H9 (cell line): ENCODE results near the gene FKBP8. TPM values are rescaled to one million over a fixed set of nuclear protein-coding genes. Genes with fewer than 3 reads are reported as not detected.

ENCODE experiments used
- DNase-seq: peaks from one replicate; pipeline ENCODE4 v3.0.0-alpha.2; 2017
- H2AFZ ChIP-seq: one replicate; pipeline ENCODE4 v1.6.1; 2013; ENCODE audit warnings: mild to moderate bottlenecking, low read length, control low read depth, moderate library complexity
- H2AK5ac ChIP-seq: 2 replicates; pipeline ENCODE4 v1.6.1; 2013; ENCODE audit warnings: low read length, control low read depth, mixed read lengths; ENCODE audit not compliant: insufficient read length
- H2BK120ac ChIP-seq: one replicate; pipeline ENCODE4 v1.6.1; 2013; ENCODE audit warnings: low read depth, mild to moderate bottlenecking, low read length, control low read depth, inconsistent platforms; ENCODE audit not compliant: poor library complexity, severe bottlenecking
- H2BK12ac ChIP-seq: 2 replicates; pipeline ENCODE4 v1.6.1; 2013; ENCODE audit warnings: low read length, control low read depth, mixed read lengths, low read depth; ENCODE audit not compliant: insufficient read length
- H2BK15ac ChIP-seq: 2 replicates; pipeline ENCODE4 v1.6.1; 2013; ENCODE audit warnings: low read depth, low read length, control low read depth
- H2BK20ac ChIP-seq: one replicate; pipeline ENCODE4 v1.6.1; 2013; ENCODE audit warnings: low read depth, mild to moderate bottlenecking, low read length, control low read depth, inconsistent platforms; ENCODE audit not compliant: poor library complexity, severe bottlenecking
- H2BK5ac ChIP-seq: 2 replicates; pipeline ENCODE4 v1.6.1; 2013; ENCODE audit warnings: low read length, control low read depth, mixed read lengths; ENCODE audit not compliant: insufficient read length
- H3K14ac ChIP-seq: 2 replicates; pipeline ENCODE4 v1.6.1; 2013; ENCODE audit warnings: low read length, control low read depth; ENCODE audit not compliant: insufficient read depth
- H3K18ac ChIP-seq: 2 replicates; pipeline ENCODE4 v1.6.1; 2013; ENCODE audit warnings: low read depth, mild to moderate bottlenecking, mixed read lengths, low read length, control low read depth; ENCODE audit not compliant: insufficient read length
- H3K23ac ChIP-seq: 2 replicates; pipeline ENCODE4 v1.6.1; 2013; ENCODE audit warnings: low read length, control low read depth, mixed read lengths, low read depth; ENCODE audit not compliant: insufficient read length
- H3K23me2 ChIP-seq: 2 replicates; pipeline ENCODE4 v1.6.1; 2013; ENCODE audit warnings: low read depth, mild to moderate bottlenecking, mixed read lengths, low read length, control low read depth; ENCODE audit not compliant: insufficient read length, poor library complexity, severe bottlenecking
- H3K27ac ChIP-seq: 2 replicates; pipeline ENCODE4 v1.5.1; 2013; ENCODE audit warnings: low read length, control low read depth, mixed read lengths, low read depth; ENCODE audit not compliant: insufficient read length
- H3K27me3 ChIP-seq: 2 replicates; pipeline ENCODE4 v1.6.1; 2013; ENCODE audit warnings: low read length, control low read depth, inconsistent platforms; ENCODE audit not compliant: insufficient read depth
- H3K4ac ChIP-seq: 2 replicates; pipeline ENCODE4 v1.6.1; 2013; ENCODE audit warnings: low read depth, mild to moderate bottlenecking, control low read depth, inconsistent platforms, low read length, moderate library complexity
- H3K4me1 ChIP-seq: 2 replicates; pipeline ENCODE4 v1.6.1; 2013; ENCODE audit warnings: low read length, control low read depth, inconsistent platforms; ENCODE audit not compliant: insufficient read depth
- H3K4me2 ChIP-seq: 2 replicates; pipeline ENCODE4 v1.6.1; 2013; ENCODE audit warnings: low read length, control low read depth, mixed read lengths; ENCODE audit not compliant: insufficient read length, insufficient read depth
- H3K56ac ChIP-seq: 2 replicates; pipeline ENCODE4 v1.6.1; 2013; ENCODE audit warnings: low read depth, mild to moderate bottlenecking, mixed read lengths, low read length, control low read depth; ENCODE audit not compliant: insufficient read length
- H3K79me1 ChIP-seq: 2 replicates; pipeline ENCODE4 v1.6.1; 2013; ENCODE audit warnings: low read depth, mild to moderate bottlenecking, moderate library complexity, low read length, control low read depth, inconsistent platforms; ENCODE audit not compliant: insufficient read depth, poor library complexity, severe bottlenecking
- H3K79me2 ChIP-seq: 2 replicates; pipeline ENCODE4 v1.6.1; 2013; ENCODE audit warnings: low read length, control low read depth, inconsistent platforms; ENCODE audit not compliant: insufficient read depth
- H3K9ac ChIP-seq: 2 replicates; pipeline ENCODE4 v1.6.1; 2013; ENCODE audit warnings: low read length, control low read depth, mixed read lengths; ENCODE audit not compliant: insufficient read length; ENCODE audit errors: extremely low read depth
- H3K9me3 ChIP-seq: one replicate; pipeline ENCODE4 v1.6.1; 2013; ENCODE audit warnings: low read depth, low read length, inconsistent platforms; ENCODE audit not compliant: control insufficient read depth
- H3T11ph ChIP-seq: one replicate; pipeline ENCODE4 v1.6.1; 2013; ENCODE audit warnings: mild to moderate bottlenecking, low read length, control low read depth, inconsistent platforms
- H4K20me1 ChIP-seq: one replicate; pipeline ENCODE4 v1.6.1; 2013; ENCODE audit not compliant: control insufficient read depth, insufficient read length, insufficient read depth
- H4K5ac ChIP-seq: 2 replicates; pipeline ENCODE4 v1.6.1; 2013; ENCODE audit warnings: low read depth, mild to moderate bottlenecking, mixed read lengths, low read length, control low read depth; ENCODE audit not compliant: insufficient read length
- H4K8ac ChIP-seq: replicated peaks from 2 replicates; pipeline ENCODE4 v1.6.1; 2013; ENCODE audit warnings: low read length, control low read depth, mixed read lengths, low read depth; ENCODE audit not compliant: insufficient read length
- H4K91ac ChIP-seq: 2 replicates; pipeline ENCODE4 v1.6.1; 2013; ENCODE audit warnings: low read depth, mild to moderate bottlenecking, moderate library complexity, mixed read lengths, low read length, control low read depth; ENCODE audit not compliant: insufficient read length
- H3K27ac Mint-ChIP-seq, 3 experiments: 2 replicates in 2 of 3; 3 replicates in 1 of 3; pipeline ENCODE4 v1.8.0; 2020 to 2021; ENCODE audit warnings: mixed read lengths in 3 of 3, mild to moderate bottlenecking in 1 of 3, moderate library complexity in 1 of 3
- H3K27me3 Mint-ChIP-seq: 2 replicates; pipeline ENCODE4 v1.8.0; 2021; ENCODE audit warnings: low read depth, mild to moderate bottlenecking, moderate library complexity, mixed read lengths
- H3K36me3 Mint-ChIP-seq, 3 experiments: 2 replicates in 2 of 3; 3 replicates in 1 of 3; pipeline ENCODE4 v1.8.0; 2020 to 2021; ENCODE audit warnings: low read depth in 3 of 3, mixed read lengths in 3 of 3; ENCODE audit not compliant: insufficient read depth in 1 of 3
- H3K4me1 Mint-ChIP-seq, 2 experiments: 2 replicates each; pipeline ENCODE4 v1.8.0; 2020; ENCODE audit warnings: mixed read lengths in 2 of 2
- H3K4me3 Mint-ChIP-seq, 2 experiments: 2 replicates in 1 of 2; 3 replicates in 1 of 2; pipeline ENCODE4 v1.8.0; 2020 to 2021; ENCODE audit warnings: mild to moderate bottlenecking in 2 of 2, mixed read lengths in 2 of 2, moderate library complexity in 1 of 2
- H3K9me3 Mint-ChIP-seq, 2 experiments: 2 replicates in 1 of 2; 3 replicates in 1 of 2; pipeline ENCODE4 v1.8.0; 2020; ENCODE audit warnings: mild to moderate bottlenecking in 2 of 2, mixed read lengths in 2 of 2, moderate library complexity in 1 of 2
- WGBS: extraction: QIAGEN DNeasy Blood & Tissue Kit; methylation state at CpG from one replicate; pipeline ENCODE4 v1.1.7; 2013; ENCODE audit warnings: missing lambda C conversion rate, low lambda C conversion rate, mixed read lengths; ENCODE audit not compliant: insufficient read length; ENCODE audit errors: extremely low coverage; 5-methylcytosine and 5-hydroxymethylcytosine counted together
- total RNA-seq: library from RNA; stranded (reverse); gene quantifications from 2 replicates; pipeline ENCODE4 v1.2.1, GENCODE V29; 2021
- TF ChIP-seq, protein P1 (sequence below): fragments of 200-600 bp; sonication (generic); conservative IDR thresholded peaks from 3 replicates; pipeline ENCODE4 v1.8.0; 2021; ENCODE audit warnings: antibody characterized with exemption, mild to moderate bottlenecking

The FKBP8 gene
- total RNA-seq, 1 experiment from 2014 or later = 308 TPM

DNA sequence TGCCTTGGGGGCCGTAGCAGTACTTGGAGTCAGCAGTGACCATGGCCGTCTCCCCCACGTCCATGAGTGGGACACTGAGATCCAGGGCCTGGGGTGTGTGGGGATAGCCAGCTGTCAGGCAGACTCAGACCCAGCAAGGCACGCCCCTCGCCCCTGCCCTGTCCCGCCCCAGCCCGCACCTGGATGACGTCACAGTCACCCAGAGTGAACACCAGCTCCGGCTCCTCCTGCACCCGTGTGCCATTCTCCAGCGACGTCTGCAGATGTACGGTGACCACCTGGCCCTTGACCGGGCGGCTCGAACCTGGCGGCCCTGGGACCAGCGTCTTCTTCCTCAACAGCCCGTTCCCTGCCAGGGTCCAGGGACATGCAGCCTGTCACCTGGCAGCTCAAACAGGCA lies 4.0 kb downstream of the FKBP8 start:
- Mint-ChIP-seq H3K9me3 (no peaks in the 10 kb centered on the region), H3K36me3 (peaks cover 22 to 67% (median 67%) of the 10 kb centered on the region in 3 experiments; a peak in 6 of 7 replicates), H3K4me3 (no peak overlapping the region), H3K27me3 (no peaks in the 10 kb centered on the region), H3K27ac (no peak overlapping the region), H3K4me1 (peaks cover 10 to 12% of the 10 kb centered on the region in 2 experiments)
- Histone ChIP-seq H4K91ac (no peak overlapping the region), H3K4me1 (0 out of 2 replicates have a peak, but pooled peaks cover 2% of the 10 kb centered on the region), H2BK12ac (no peak overlapping the region), H2BK5ac (no peak overlapping the region), H2BK15ac (no peak overlapping the region), H3K79me1 (peaks cover 3% of the 10 kb centered on the region), H4K5ac (no peak overlapping the region), H3K14ac (no peak overlapping the region), H2AFZ (no peak overlapping the region), H3K4ac (no peak overlapping the region), H3K4me2 (no peak overlapping the region), H3K27me3 (no peaks in the 10 kb centered on the region), H3T11ph (no peak overlapping the region), H3K23me2 (peaks cover 8% of the 10 kb centered on the region), H3K9ac (no peak overlapping the region), H3K27ac (no peak overlapping the region), H4K20me1 (no peaks in the 10 kb centered on the region), H2BK20ac (no peak overlapping the region), H2AK5ac (no peak overlapping the region), H3K18ac (no peak overlapping the region), H3K79me2 (no peaks in the 10 kb centered on the region), H4K8ac (no peak overlapping the region), H3K56ac (no peak overlapping the region), H3K23ac (no peak overlapping the region), H3K9me3 (no peaks in the 10 kb centered on the region), H2BK120ac (no peak overlapping the region)
- TF ChIP-seq, protein P1, sequence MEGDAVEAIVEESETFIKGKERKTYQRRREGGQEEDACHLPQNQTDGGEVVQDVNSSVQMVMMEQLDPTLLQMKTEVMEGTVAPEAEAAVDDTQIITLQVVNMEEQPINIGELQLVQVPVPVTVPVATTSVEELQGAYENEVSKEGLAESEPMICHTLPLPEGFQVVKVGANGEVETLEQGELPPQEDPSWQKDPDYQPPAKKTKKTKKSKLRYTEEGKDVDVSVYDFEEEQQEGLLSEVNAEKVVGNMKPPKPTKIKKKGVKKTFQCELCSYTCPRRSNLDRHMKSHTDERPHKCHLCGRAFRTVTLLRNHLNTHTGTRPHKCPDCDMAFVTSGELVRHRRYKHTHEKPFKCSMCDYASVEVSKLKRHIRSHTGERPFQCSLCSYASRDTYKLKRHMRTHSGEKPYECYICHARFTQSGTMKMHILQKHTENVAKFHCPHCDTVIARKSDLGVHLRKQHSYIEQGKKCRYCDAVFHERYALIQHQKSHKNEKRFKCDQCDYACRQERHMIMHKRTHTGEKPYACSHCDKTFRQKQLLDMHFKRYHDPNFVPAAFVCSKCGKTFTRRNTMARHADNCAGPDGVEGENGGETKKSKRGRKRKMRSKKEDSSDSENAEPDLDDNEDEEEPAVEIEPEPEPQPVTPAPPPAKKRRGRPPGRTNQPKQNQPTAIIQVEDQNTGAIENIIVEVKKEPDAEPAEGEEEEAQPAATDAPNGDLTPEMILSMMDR = no peak
- WGBS = no CpG with 5 or more reads among the region's 19 CpGs
- no peak for DNase-seq
